Adrenal gland (tissue), 12 donors: ENCODE results near the gene GLB1L3. TPM values are rescaled to one million over a fixed set of nuclear protein-coding genes. Genes with fewer than 3 reads are reported as not detected.
A peak's percentile ranks its signal among the peaks of the same experiment; 100 is the strongest.

ENCODE experiments used
- DNase-seq, 7 donors: peaks; one replicate each; pipeline ENCODE4 v3.0.0-alpha.2; 2019 to 2020
- H3K27ac ChIP-seq, 5 donors: fragments of 200-600 bp; sonication (generic) in 4 of 5; 1 replicate in 3 of 5; 2 replicates in 2 of 5; pipeline versions ENCODE4 v1.5.1 to v1.8.0; 2016 to 2020; ENCODE audit warnings: mild to moderate bottlenecking in 1 of 5
- H3K27me3 ChIP-seq: fragments of 200-600 bp; 2 replicates; pipeline ENCODE4 v1.8.0; 2021
- H3K36me3 ChIP-seq, 2 donors: fragments of 200-600 bp; replicated peaks in 1 of 2; 1 replicate in 1 of 2; 2 replicates in 1 of 2; pipeline versions ENCODE4 v1.5.1 to v1.8.0; 2018 to 2022
- H3K4me1 ChIP-seq, 2 donors: fragments of 200-600 bp; replicated peaks in 1 of 2; 1 replicate in 1 of 2; 2 replicates in 1 of 2; pipeline versions ENCODE4 v1.5.1 to v1.8.0; 2018 to 2021
- H3K4me3 ChIP-seq, 4 donors: fragments of 200-600 bp; sonication (generic) in 3 of 4; one replicate each; pipeline ENCODE4 v1.5.1; 2016 to 2018
- H3K9me3 ChIP-seq, 3 donors: fragments of 200-600 bp; sonication (generic) in 1 of 3; replicated peaks in 1 of 3; 1 replicate in 2 of 3; 2 replicates in 1 of 3; pipeline versions ENCODE4 v1.5.1 to v1.8.0; 2016 to 2021
- POLR2A ChIP-seq, 2 donors: fragments of 450-650 bp; IDR thresholded peaks; one replicate each; pipeline ENCODE4 v1.6.1; 2017; ENCODE audit warnings: antibody characterized with exemption in 2 of 2, mild to moderate bottlenecking in 2 of 2, moderate library complexity in 1 of 2
- WGBS, 4 donors: extraction: QIAGEN DNeasy Blood & Tissue Kit in 2 of 4; methylation state at CpG; one replicate each; pipeline versions ENCODE4 v1.1.5 to v1.1.7; 2013 to 2017; 5-methylcytosine and 5-hydroxymethylcytosine counted together
- intact Hi-C, 2 donors: fragments of 100-400 bp; cut with DNase I; formaldehyde crosslinking; loops; one replicate each; pipeline versions ENCODE4 v1.14.1 to v1.15.0; 2022 to 2023
- polyA plus RNA-seq, 3 donors: library from polyadenylated mRNA; stranded (reverse); fragments of 200-250 nt in 2 of 3; fragments of 350-450 nt in 1 of 3; fragmentation: Illumina TruSeq in 1 of 3; extraction: RNeasy Lipid Tissue Mini Kit (QIAGEN cat#74804) in 1 of 3; gene quantifications; one replicate each; pipeline ENCODE4 v1.2.3, GENCODE V29; 2013 to 2014
- total RNA-seq, 9 donors: library from RNA; depleted of rRNA in 4 of 9; stranded (reverse); fragments of >200 nt in 4 of 9; fragments of 120-200 nt in 1 of 9; fragmentation: NEBNext Ultra II Directional in 1 of 9; extraction: Animal tissue kit (Norgen Biotek cat#: 25700) in 1 of 9; gene quantifications; one replicate each; pipeline versions ENCODE4 v1.1.0 to v1.2.4, GENCODE V29; 2013 to 2023
- TF ChIP-seq, protein P1 (sequence below), 6 experiments: fragments of 450-650 bp in 4 of 6; fragments of 200-600 bp in 2 of 6; sonication (generic) in 1 of 6; IDR thresholded peaks; 1 replicate in 5 of 6; 2 replicates in 1 of 6; pipeline versions ENCODE4 v1.5.1 to v1.8.0; 2016 to 2021; ENCODE audit warnings: antibody characterized with exemption in 6 of 6, mild to moderate bottlenecking in 2 of 6, moderate library complexity in 1 of 6
- donor health status: healthy with polysubstance abuse.
- donor health status: Bipolar disorder and iron deficiency.
- donor health status: DM: yes; HTN: yes; CAD: no.
- donor health status: DM: no; HTN: no; CAD: no.
- donor health status: DM: no; HTN: no; CAD: no.
- donor health status: DM: yes; HTN: yes; CAD: no.

GLB1L3 gene
- total and polyA plus RNA-seq, 12 donors = 0.06 to 1.4 (median 0.51) TPM; not detected in 5

DNA sequence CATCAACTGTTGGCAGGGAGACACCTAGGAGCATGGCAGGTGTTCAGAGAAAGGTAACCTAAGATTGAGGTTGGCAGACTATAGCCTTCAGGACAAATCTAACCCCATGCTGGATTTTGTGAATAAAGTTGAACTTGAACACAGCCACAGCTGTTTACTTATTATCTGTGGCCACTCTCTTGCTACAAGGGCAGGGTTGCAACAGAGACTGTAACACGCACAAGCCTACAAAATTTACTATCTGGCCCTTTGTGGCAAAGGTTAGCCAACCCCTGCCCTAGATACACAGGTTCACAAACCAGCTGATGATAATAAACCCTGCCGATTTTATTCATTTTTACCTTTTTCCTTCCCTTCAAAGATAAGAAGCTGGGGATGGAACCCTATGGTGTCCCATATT, 25.5 kb upstream of the GLB1L3 start:
- H3K27me3 ChIP-seq = no peaks in the 10 kb centered on the region
- no peak for TF ChIP-seq POLR2A (IDR thresholded peaks at IDR 0.05)
- TF ChIP-seq, protein P1, sequence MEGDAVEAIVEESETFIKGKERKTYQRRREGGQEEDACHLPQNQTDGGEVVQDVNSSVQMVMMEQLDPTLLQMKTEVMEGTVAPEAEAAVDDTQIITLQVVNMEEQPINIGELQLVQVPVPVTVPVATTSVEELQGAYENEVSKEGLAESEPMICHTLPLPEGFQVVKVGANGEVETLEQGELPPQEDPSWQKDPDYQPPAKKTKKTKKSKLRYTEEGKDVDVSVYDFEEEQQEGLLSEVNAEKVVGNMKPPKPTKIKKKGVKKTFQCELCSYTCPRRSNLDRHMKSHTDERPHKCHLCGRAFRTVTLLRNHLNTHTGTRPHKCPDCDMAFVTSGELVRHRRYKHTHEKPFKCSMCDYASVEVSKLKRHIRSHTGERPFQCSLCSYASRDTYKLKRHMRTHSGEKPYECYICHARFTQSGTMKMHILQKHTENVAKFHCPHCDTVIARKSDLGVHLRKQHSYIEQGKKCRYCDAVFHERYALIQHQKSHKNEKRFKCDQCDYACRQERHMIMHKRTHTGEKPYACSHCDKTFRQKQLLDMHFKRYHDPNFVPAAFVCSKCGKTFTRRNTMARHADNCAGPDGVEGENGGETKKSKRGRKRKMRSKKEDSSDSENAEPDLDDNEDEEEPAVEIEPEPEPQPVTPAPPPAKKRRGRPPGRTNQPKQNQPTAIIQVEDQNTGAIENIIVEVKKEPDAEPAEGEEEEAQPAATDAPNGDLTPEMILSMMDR (IDR thresholded peaks at IDR 0.05) = no peak
- WGBS, 4 donors = 73 to 96% (median 81%) methylated on average over 2 of the region's 2 CpGs
- intact Hi-C loops = no loop called here
- peaks cover 0 to 51% of the 10 kb centered on the region in 2 donors for H3K36me3 ChIP-seq
- H3K27ac ChIP-seq = no peak overlapping the region
- no peak overlapping the region for H3K4me3 ChIP-seq
- peaks cover 7 to 21% of the 10 kb centered on the region in 2 donors for H3K4me1 ChIP-seq
- no peak for DNase-seq
- no peaks in the 10 kb centered on the region for H3K9me3 ChIP-seq

DNA sequence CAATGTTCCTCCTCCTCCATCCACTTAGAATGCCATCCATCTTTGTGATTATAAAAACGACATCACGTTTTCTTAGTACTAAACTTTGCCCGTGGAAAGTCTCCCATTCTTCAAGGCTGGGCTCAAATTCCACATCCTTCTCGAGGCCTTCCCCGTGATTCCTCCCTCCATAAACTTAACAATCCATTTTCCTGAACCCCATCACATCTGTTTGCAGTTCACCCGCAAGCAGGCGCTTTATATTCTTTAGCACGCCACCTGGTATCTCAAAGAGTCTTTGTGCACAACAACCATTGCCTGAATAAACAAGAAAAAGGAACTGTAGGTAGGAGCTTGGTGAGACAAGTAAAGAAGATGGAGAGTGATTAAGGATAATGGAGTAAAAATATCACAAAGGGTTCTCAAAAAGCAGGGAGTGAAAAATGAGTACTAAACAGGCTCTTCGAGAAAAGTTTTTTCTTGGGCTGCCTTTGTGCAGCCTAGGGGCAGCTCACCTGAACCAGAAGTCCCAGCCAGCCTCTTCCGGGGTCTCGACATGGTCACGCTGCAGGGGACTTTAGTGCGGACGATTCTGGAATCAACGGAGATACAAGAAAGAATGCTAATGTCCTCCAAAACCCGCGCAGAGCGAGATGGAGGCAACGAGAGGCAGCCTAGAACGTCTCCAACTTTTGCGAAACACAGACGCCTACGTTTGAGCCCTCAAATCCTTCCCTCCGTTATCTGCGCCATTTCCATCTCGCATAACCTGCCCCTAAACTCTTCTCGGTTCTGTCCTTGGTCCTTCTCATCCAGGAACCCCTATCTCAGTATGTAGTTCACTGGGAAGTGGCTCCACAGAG, 23.6 kb upstream of the GLB1L3 start:
- TF ChIP-seq, protein P1 (IDR thresholded peaks at IDR 0.05) = no peak
- TF ChIP-seq POLR2A (IDR thresholded peaks at IDR 0.05) = no peak
- H3K9me3 ChIP-seq = no peaks in the 10 kb centered on the region
- H3K27me3 ChIP-seq = no peaks in the 10 kb centered on the region
- peak overlapping the region; percentile 48 to 90 (median 76) for H3K4me3 ChIP-seq
- DNase-seq = peak in 6 of 7 donors; percentile 22 to 67 (median 43)
- H3K4me1 ChIP-seq = peaks cover 7 to 21% of the 10 kb centered on the region in 2 donors
- intact Hi-C loops = no loop called here
- peaks cover 0 to 38% of the 10 kb centered on the region in 2 donors for H3K36me3 ChIP-seq
- H3K27ac ChIP-seq = peak overlapping the region in 2 of 5 donors; percentile 10 to 48
- 2 to 6% (median 4%) methylated on average over 27 of the region's 27 CpGs for WGBS, 4 donors

DNA sequence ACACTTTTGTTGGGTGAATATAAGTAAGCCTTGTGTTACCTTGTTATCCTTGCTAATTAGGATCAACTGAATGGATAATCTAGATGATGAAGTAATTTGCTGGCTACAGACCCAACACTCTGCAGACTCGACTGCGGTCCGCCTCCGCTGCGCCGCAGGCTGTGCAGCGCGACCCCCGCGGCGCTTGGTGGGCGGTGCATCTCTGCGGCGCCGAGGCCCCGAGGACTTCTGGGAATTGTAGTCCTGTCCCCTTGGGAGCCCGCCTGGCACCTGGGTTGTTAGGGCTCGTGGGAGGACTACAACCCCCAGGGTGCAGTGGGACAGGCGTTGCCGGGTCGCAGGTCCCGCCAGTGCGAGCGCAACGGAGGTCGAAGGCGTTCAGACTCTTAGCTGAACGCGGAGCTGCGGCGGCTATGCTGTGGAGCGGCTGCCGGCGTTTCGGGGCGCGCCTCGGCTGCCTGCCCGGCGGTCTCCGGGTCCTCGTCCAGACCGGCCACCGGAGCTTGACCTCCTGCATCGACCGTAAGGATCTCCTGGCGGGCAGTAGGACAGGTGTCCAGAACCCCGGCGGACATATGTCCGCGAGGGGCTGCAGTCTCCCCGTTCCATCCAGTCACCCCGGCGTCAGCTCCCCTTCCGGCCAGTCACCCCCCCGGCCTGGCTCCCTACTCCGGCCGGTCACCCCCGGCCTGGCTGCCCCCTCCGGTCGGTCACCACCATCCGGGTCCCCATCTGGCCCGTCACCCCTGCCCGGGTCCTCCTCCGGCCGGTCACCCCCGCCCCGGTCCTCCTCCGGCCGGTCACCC, 22.8 kb upstream of the GLB1L3 start, which contains the start of the genes ACAD8 and THYN1:
TSS of gene ACAD8 (plus strand) at position 381 of the 806 bp plus-strand sequence. CDS start at position 414, 33 bp downstream.
TSS of gene THYN1 (minus strand) at position 165 of the 806 bp plus-strand sequence. CDS start 470 bp downstream, outside the sequence.
- Histone ChIP-seq H3K4me1 (peaks cover 7 to 21% of the 10 kb centered on the region in 2 donors), H3K27ac (peak within 1 kb of the TSS in 3 of 5 donors; percentile 29 to 67 (median 31)), H3K4me3 (peak within 1 kb of the TSS; percentile 48 to 90 (median 76)), H3K36me3 (peaks cover 0 to 33% of the 10 kb centered on the region in 2 donors), H3K9me3 (no peaks in the 10 kb centered on the region), H3K27me3 (no peaks in the 10 kb centered on the region)
- DNase-seq = peak; percentile 96 to 98 (median 97)
- 0% methylated on average over 18 to 70 of the region's 70 CpGs; no CpG with 5 or more reads in 1 of the 4 donors for WGBS, 4 donors
- intact Hi-C loops = no loop called here
- TF ChIP-seq, protein P1 (IDR thresholded peaks at IDR 0.05) = peak; percentile 32 to 66 (median 48)
- peak; percentile 13 to 66 for TF ChIP-seq POLR2A (IDR thresholded peaks at IDR 0.05)
